Globus pallidus (tissue), 1 donor: Measurements from ENCODE around the gene LONP1.

Experiments used
- DNase-seq: peaks from one replicate; pipeline ENCODE4 v3.0.0-alpha.2; 2015; ENCODE audit warnings: low spot score

LONP1 gene

GRCh38 chr19:5645409-5645808 lies 74.5 kb downstream of the LONP1 start:
- DNase-seq: no peak

GRCh38 chr19:5644037-5644436 lies 75.9 kb downstream of the LONP1 start:
- DNase-seq: no peak

GRCh38 chr19:5643060-5643459 lies 76.9 kb downstream of the LONP1 start:
- no peak for DNase-seq

- DNase-seq: no peak
Observed at GRCh38 chr19:5642204-5642603, 77.7 kb downstream of the LONP1 start.
